GM12872 (cell line): ENCODE measurements around the gene ASB2.

Source experiments
- TF ChIP-seq, protein P1 (sequence below): IDR thresholded peaks from 3 replicates; pipeline ENCODE4 v1.5.1; 2011; ENCODE audit warnings: low read depth, mild to moderate bottlenecking, low read length, moderate library complexity; ENCODE audit not compliant: insufficient read depth

ASB2 gene

DNA sequence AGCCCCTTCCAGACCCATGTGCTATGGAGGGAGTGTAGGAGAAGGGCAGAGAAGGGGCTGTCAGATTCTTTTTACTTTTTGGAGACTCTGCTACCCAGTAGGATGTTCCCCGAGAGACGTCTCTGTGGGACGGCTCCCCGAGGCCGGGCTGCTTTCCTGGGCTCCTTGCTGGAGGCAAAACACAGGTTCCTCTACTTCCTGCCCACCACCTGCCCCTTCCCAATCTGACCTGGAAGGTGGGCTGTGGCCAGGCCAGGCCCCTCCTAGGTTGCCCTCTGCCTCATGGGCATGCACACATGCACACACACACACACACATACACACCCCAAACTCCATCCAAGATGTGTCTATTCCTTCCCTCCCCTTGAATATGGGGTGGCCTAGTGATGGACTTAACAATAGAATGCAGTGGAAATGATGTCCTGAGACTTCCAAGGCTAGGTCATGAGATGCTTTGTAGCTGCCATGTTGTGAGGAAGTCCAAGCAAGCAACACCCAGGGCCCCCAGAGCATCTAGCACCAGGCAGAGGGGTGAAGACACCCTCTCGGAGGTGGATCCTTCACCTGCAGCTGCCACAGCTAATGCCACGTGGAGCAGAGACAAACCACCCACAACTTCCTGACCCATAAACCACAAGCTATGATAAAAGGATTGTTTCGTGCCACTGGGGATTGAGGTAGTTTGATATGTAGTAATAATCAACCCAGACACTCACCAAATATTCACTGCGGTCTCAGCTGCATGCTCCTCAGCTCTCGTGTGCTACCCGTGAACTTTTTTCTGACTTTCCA, 1.6 kb upstream of the ASB2 start:
- TF ChIP-seq, protein P1, sequence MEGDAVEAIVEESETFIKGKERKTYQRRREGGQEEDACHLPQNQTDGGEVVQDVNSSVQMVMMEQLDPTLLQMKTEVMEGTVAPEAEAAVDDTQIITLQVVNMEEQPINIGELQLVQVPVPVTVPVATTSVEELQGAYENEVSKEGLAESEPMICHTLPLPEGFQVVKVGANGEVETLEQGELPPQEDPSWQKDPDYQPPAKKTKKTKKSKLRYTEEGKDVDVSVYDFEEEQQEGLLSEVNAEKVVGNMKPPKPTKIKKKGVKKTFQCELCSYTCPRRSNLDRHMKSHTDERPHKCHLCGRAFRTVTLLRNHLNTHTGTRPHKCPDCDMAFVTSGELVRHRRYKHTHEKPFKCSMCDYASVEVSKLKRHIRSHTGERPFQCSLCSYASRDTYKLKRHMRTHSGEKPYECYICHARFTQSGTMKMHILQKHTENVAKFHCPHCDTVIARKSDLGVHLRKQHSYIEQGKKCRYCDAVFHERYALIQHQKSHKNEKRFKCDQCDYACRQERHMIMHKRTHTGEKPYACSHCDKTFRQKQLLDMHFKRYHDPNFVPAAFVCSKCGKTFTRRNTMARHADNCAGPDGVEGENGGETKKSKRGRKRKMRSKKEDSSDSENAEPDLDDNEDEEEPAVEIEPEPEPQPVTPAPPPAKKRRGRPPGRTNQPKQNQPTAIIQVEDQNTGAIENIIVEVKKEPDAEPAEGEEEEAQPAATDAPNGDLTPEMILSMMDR: no peak

- TF ChIP-seq, protein P1: no peak
Observed at GRCh38 chr14:93977171-93977570, 801 bp upstream of the ASB2 start.

DNA sequence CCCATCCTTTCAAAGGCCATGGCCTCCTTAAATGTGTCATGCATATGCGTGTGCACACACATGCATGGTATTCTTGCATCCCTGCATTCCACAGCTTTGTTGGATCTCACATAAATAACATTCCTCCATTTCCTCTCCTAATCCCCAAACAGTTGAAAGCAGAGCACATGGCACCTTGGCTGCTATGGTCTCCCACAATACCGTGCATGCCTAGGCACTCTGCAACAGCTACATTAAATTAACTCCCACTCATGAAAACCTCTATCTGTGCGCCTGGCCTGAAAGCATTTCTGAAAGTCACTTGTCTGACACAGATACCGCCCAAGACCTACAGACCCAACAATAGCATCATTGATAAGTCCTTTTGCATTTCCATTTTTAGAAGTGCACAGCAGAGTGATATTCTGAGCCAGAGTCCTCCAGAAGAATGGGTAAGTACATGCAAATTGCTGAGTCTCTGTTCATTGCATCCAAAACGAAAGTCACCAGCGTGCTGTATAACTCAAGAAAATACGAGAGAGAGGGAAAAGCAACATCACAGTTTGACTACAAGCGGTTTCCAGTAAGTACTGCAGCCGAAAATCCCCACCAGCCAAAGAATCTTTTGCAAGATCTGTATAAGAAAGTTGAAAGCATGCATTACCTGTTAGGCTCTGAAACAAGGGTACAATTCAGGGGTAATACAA, 436 bp downstream of the ASB2 start:
- TF ChIP-seq, protein P1: peak; percentile 43; the same call in 1 of the 3 replicates

GRCh38 chr14:93974833-93975232, 1.5 kb downstream of the ASB2 start:
- TF ChIP-seq, protein P1: no peak

DNA sequence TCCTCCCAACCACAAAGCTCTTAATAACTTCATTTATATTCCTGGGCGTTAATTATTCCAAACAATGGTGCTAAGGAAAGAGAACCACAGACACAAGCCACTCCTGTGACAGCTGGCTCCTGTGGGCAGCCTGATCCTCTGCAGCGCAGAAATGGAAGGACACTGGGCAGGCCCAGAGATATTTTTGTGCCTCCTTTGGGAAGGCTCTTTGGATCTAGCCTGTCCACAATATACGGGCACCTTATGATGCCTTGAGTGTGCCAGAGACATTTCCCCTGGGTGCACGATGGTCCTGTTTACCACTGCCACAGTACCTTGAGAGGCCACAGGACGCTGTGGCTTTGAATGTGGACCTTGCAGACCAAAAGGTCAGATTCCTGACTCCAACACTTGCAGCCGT, 2.1 kb downstream of the ASB2 start:
- TF ChIP-seq, protein P1: no peak

- TF ChIP-seq, protein P1: no peak
Observed at GRCh38 chr14:93973607-93974006, 2.8 kb downstream of the ASB2 start.

DNA sequence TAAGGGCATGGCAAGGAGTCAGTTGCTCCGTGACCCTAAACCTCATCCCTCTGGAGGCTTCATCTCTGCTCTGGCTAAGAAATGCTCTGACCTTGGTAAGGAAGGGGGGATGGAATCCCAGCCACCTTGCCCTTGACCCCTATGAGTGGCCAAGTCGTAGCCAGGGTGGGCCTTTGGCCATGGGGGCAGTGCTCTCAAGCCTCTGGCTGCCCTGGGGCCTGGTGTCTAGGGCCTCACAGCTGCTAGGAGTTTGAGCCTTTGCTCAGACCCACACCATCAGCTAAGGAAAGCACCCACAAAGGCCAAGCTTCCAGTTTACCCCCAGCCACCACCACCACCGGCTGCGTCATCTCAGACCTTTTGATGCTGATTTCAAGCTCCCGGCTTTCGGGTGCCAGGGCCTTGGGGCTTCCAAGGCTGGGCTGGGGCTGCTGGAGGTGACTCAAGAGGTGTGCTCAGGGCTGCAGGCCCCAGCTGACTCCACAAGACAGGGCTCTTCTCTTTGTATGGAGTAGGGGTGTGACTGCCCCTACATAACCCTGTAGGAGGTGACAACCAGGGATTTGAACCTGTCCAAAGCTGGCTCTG, 3.7 kb downstream of the ASB2 start:
- TF ChIP-seq, protein P1: no peak
